ENCODE data around the gene THBS1. TPM values are rescaled to one million over a fixed set of nuclear protein-coding genes. Genes with fewer than 3 reads are reported as not detected.

The THBS1 gene
- total RNA-seq, 2 experiments from 2014 or later: 9.5 to 10.5 TPM

- H3K27me3 Mint-ChIP-seq: peaks cover 58% of the 10 kb centered on the region
- TF ChIP-seq CTCF (IDR thresholded peaks at IDR 0.05): no peak
- H3K4me1 Mint-ChIP-seq (ENCODE audit: low read depth): no peaks in the 10 kb centered on the region
- no peak overlapping the region for H3K27ac Mint-ChIP-seq
- no peak for ATAC-seq (ENCODE audit: poor library complexity)
- H3K4me1 ChIP-seq (ENCODE audit: insufficient read depth, low read length): no peaks in the 10 kb centered on the region
- no peak overlapping the region for H3K4me3 Mint-ChIP-seq
- H3K9me3 ChIP-seq (ENCODE audit: control insufficient read depth in 1 of 2, insufficient read depth in 1 of 2, low read length in 2 of 2): no peaks in the 10 kb centered on the region
- intact Hi-C loops (cut with DNase I, micrococcal nuclease): no loop called here
- no peaks in the 10 kb centered on the region for H3K36me3 Mint-ChIP-seq (ENCODE audit: low read depth)
- CTCF ChIA-PET: interaction anchor here (1.3 kb wide), 1 partner anchor 183 kb away, joined by 3 read pairs; no protein-coding TSS in a partner anchor
- no peaks in the 10 kb centered on the region for H3K9me3 Mint-ChIP-seq
- no peak overlapping the region for H3K27ac ChIP-seq (ENCODE audit: low read depth in 1 of 2, low read length in 2 of 2)
- no peak overlapping the region for H3K4me3 ChIP-seq (ENCODE audit: low read length)
- POLR2A ChIA-PET: no interaction called here
- DNase-seq: no peak
- peaks cover 2 to 10% of the 10 kb centered on the region in 2 experiments for H3K27me3 ChIP-seq (ENCODE audit: control insufficient read depth in 1 of 2, insufficient read depth in 2 of 2, low read length in 2 of 2)
- no peaks in the 10 kb centered on the region for H3K36me3 ChIP-seq (ENCODE audit: insufficient read depth, low read length)
Measured at GRCh38 chr15:39573844-39574243, 7.0 kb upstream of the THBS1 start.

GRCh38 chr15:39574427-39574826 lies 6.5 kb upstream of the THBS1 start:
- H3K4me3 ChIP-seq (ENCODE audit: low read length): no peak overlapping the region
- Mint-ChIP-seq H3K9me3 (no peaks in the 10 kb centered on the region), H3K27ac (no peak overlapping the region), H3K27me3 (peaks cover 58% of the 10 kb centered on the region), H3K36me3 (ENCODE audit: low read depth) (no peaks in the 10 kb centered on the region), H3K4me3 (no peak overlapping the region), H3K4me1 (ENCODE audit: low read depth) (no peaks in the 10 kb centered on the region)
- no peak for TF ChIP-seq CTCF (IDR thresholded peaks at IDR 0.05)
- H3K36me3 ChIP-seq (ENCODE audit: insufficient read depth, low read length): no peaks in the 10 kb centered on the region
- no peaks in the 10 kb centered on the region for H3K9me3 ChIP-seq (ENCODE audit: control insufficient read depth in 1 of 2, insufficient read depth in 1 of 2, low read length in 2 of 2)
- ATAC-seq (ENCODE audit: poor library complexity) (no peak), DNase-seq (no peak)
- no peak overlapping the region for H3K27ac ChIP-seq (ENCODE audit: low read depth in 1 of 2, low read length in 2 of 2)
- H3K27me3 ChIP-seq (ENCODE audit: control insufficient read depth in 1 of 2, insufficient read depth in 2 of 2, low read length in 2 of 2): peaks cover 2 to 14% of the 10 kb centered on the region in 2 experiments
- CTCF ChIA-PET: interaction anchor here (0.7 kb wide), 1 partner anchor 1017 kb away, joined by 3 read pairs; no protein-coding TSS in a partner anchor
- H3K4me1 ChIP-seq (ENCODE audit: insufficient read depth, low read length): peaks cover 1% of the 10 kb centered on the region
- POLR2A ChIA-PET: no interaction called here
- intact Hi-C loops (cut with DNase I, micrococcal nuclease): no loop called here

GRCh38 chr15:39575180-39575579 lies 5.7 kb upstream of the THBS1 start:
- no peak for ATAC-seq (ENCODE audit: poor library complexity)
- Mint-ChIP-seq H3K27ac (no peak overlapping the region), H3K4me3 (no peak overlapping the region), H3K4me1 (ENCODE audit: low read depth) (peaks cover 5% of the 10 kb centered on the region), H3K9me3 (no peaks in the 10 kb centered on the region), H3K36me3 (ENCODE audit: low read depth) (no peaks in the 10 kb centered on the region), H3K27me3 (peaks cover 64% of the 10 kb centered on the region)
- CTCF ChIA-PET: interaction anchor here (0.7 kb wide), 1 partner anchor 1017 kb away, joined by 3 read pairs; no protein-coding TSS in a partner anchor
- H3K36me3 ChIP-seq (ENCODE audit: insufficient read depth, low read length): no peaks in the 10 kb centered on the region
- H3K4me1 ChIP-seq (ENCODE audit: insufficient read depth, low read length): peaks cover 9% of the 10 kb centered on the region
- no peak overlapping the region for H3K4me3 ChIP-seq (ENCODE audit: low read length)
- peaks cover 7 to 14% of the 10 kb centered on the region in 2 experiments for H3K27me3 ChIP-seq (ENCODE audit: control insufficient read depth in 1 of 2, insufficient read depth in 2 of 2, low read length in 2 of 2)
- intact Hi-C loops (cut with DNase I, micrococcal nuclease): no loop called here
- POLR2A ChIA-PET: no interaction called here
- no peak for TF ChIP-seq CTCF (IDR thresholded peaks at IDR 0.05)
- DNase-seq: no peak
- H3K27ac ChIP-seq (ENCODE audit: low read depth in 1 of 2, low read length in 2 of 2): no peak overlapping the region
- H3K9me3 ChIP-seq (ENCODE audit: control insufficient read depth in 1 of 2, insufficient read depth in 1 of 2, low read length in 2 of 2): no peaks in the 10 kb centered on the region

Data from CD4-positive, alpha-beta T cell (primary cell).